MG63 (cell line): ENCODE measurements around the gene MRPS31. TPM values are rescaled to one million over a fixed set of nuclear protein-coding genes. Genes with fewer than 3 reads are reported as not detected.
"Not testable (repeated sequence)": the region's sequence is repeated elsewhere in the genome, so short reads cannot be mapped to it uniquely, and the experiment has no call there.

Experiments used
- DNase-seq: peaks from one replicate; pipeline ENCODE4 v3.0.0-alpha.2; 2020
- H3K27me3 ChIP-seq: fragments of 250-450 bp; sonication (Bioruptor Pico); 2 replicates; pipeline ENCODE4 v1.5.1; 2020; ENCODE audit warnings: mild to moderate bottlenecking, moderate library complexity
- H3K36me3 ChIP-seq: fragments of 250-450 bp; sonication (Bioruptor Pico); 2 replicates; pipeline ENCODE4 v1.5.1; 2020; ENCODE audit warnings: mild to moderate bottlenecking, moderate library complexity
- H3K4me3 ChIP-seq: fragments of 250-450 bp; sonication (Bioruptor Pico); 2 replicates; pipeline ENCODE4 v1.5.1; 2020; ENCODE audit warnings: mild to moderate bottlenecking, moderate library complexity
- H3K9me3 ChIP-seq: fragments of 250-450 bp; sonication (Bioruptor Pico); 2 replicates; pipeline ENCODE4 v1.5.1; 2020; ENCODE audit warnings: mild to moderate bottlenecking, moderate library complexity
- total RNA-seq: library from RNA; depleted of rRNA; stranded (reverse); fragments of >200 nt; shearing (Covaris generic); gene quantifications from 2 replicates; pipeline ENCODE4 v1.2.3, GENCODE V29; 2014; ENCODE audit warnings: low replicate concordance; rRNA removed

The MRPS31 gene
- total RNA-seq, 1 experiment from 2014 or later: 14.0 TPM

DNA sequence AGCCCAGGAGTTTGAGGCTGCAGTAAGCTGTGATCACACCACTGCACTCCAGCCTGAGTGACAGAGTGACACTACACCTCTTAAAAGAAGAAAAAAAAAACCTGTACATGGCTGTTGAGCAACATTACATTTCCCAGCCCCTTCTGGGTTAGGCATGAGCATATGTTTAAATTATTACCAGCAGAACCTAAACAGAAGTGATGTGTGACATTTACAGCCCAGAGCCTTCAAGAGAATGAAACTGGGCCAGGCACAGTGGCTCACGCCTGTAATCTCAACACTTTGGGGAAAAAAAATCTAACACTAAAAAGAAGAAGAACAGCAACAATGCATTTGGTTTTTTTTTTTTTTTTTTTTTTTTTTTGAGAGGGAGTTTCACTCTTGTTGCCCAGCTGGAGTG, 38.3 kb downstream of the MRPS31 start:
- Histone ChIP-seq H3K4me3 (no peak overlapping the region), H3K36me3 (no peaks in the 10 kb centered on the region; the same call in 1 of the 2 replicates), H3K27me3 (no peaks in the 10 kb centered on the region), H3K9me3 (no peaks in the 10 kb centered on the region)
- no peak for DNase-seq

GRCh38 chr13:40728595-40728994, 42.4 kb downstream of the MRPS31 start:
- Histone ChIP-seq H3K36me3 (no peaks in the 10 kb centered on the region; the same call in 1 of the 2 replicates), H3K9me3 (no peaks in the 10 kb centered on the region), H3K27me3 (no peaks in the 10 kb centered on the region), H3K4me3 (no peak overlapping the region)
- no peak for DNase-seq

GRCh38 chr13:40714433-40714832, 56.6 kb downstream of the MRPS31 start:
- H3K27me3 ChIP-seq, H3K4me3 ChIP-seq, DNase-seq, H3K9me3 ChIP-seq, H3K36me3 ChIP-seq: not testable (repeated sequence)

DNA sequence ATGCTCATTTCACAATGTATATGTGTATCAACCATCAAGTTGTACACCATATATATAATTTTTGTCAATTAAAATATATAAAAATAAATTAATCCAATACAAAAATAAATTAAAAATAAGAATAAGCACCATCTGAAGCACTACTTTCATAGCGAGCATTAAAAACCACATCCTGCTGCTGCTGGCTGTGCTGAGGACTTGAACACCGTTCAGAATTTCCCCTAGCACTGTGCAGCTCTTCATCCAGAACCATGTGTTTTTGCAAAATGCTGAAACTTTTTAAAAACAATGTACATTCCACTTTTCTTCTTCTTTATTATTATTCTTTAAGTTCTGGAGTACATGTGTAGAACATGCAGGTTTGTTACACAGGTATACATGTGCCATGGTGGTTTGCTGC, 64.6 kb downstream of the MRPS31 start:
- Histone ChIP-seq H3K27me3 (no peaks in the 10 kb centered on the region), H3K36me3 (no peaks in the 10 kb centered on the region), H3K4me3 (no peak overlapping the region), H3K9me3 (peaks cover 13% of the 10 kb centered on the region; the same call in 1 of the 2 replicates)
- DNase-seq: no peak

DNA sequence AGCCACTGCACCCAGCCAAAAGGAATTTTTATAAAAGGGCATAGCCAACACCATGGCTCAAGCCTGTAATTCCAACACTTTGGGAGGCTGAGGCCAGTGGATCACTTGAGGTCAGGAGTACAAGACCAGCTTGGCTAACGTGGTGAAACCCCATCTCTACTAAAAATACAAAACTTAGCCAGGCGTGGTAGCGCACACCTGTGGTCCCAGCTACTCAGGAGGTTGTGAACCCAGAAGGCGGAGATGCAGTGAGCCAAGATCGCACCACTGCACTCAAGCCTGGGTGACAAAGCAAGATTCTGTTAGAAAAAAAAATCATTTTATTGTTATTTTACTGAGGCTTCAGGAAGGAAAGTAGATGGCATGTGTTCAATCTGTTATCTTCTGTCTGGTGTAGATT, 73.3 kb downstream of the MRPS31 start:
- Histone ChIP-seq H3K36me3 (no peaks in the 10 kb centered on the region), H3K27me3 (no peaks in the 10 kb centered on the region; the same call in 1 of the 2 replicates), H3K4me3 (no peak overlapping the region), H3K9me3 (no peaks in the 10 kb centered on the region)
- no peak for DNase-seq

- H3K4me3 ChIP-seq: no peak overlapping the region
- DNase-seq: no peak
Measured at GRCh38 chr13:40694426-40694825, 76.6 kb downstream of the MRPS31 start.

GRCh38 chr13:40692946-40693345, 78.0 kb downstream of the MRPS31 start:
- Histone ChIP-seq H3K9me3 (no peaks in the 10 kb centered on the region), H3K36me3 (no peaks in the 10 kb centered on the region), H3K4me3 (no peak overlapping the region), H3K27me3 (no peaks in the 10 kb centered on the region)
- no peak for DNase-seq

More at GRCh38 chr13:40694426-40694825, 76.6 kb downstream of the MRPS31 start:
- no peaks in the 10 kb centered on the region for H3K27me3 ChIP-seq
- H3K9me3 ChIP-seq: no peaks in the 10 kb centered on the region
- no peaks in the 10 kb centered on the region for H3K36me3 ChIP-seq

DNA sequence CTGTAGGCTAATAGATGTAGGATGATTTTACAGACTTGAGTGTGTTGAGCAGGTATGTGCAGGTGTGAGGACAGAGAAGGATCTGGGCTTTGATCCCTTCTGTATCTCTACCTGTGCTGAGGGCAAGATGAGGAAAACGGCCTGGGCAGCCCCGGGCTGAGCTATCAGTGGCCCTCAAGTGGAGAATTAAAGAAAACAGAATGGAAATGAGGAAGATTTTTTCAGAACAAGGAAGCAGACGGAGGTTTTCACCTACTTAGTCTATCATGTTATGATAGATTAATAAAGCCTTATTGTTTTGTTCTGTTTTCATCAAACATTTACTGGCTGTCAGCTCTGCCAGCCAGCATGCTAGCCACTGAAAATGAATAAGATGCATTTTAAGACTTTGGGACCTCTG, 82.2 kb downstream of the MRPS31 start:
- H3K4me3 ChIP-seq: no peak overlapping the region
- no peak for DNase-seq
- H3K36me3 ChIP-seq: no peaks in the 10 kb centered on the region
- no peaks in the 10 kb centered on the region for H3K9me3 ChIP-seq
- no peaks in the 10 kb centered on the region for H3K27me3 ChIP-seq

GRCh38 chr13:40682449-40683240, 88.3 kb downstream of the MRPS31 start:
- no peak for DNase-seq

DNA sequence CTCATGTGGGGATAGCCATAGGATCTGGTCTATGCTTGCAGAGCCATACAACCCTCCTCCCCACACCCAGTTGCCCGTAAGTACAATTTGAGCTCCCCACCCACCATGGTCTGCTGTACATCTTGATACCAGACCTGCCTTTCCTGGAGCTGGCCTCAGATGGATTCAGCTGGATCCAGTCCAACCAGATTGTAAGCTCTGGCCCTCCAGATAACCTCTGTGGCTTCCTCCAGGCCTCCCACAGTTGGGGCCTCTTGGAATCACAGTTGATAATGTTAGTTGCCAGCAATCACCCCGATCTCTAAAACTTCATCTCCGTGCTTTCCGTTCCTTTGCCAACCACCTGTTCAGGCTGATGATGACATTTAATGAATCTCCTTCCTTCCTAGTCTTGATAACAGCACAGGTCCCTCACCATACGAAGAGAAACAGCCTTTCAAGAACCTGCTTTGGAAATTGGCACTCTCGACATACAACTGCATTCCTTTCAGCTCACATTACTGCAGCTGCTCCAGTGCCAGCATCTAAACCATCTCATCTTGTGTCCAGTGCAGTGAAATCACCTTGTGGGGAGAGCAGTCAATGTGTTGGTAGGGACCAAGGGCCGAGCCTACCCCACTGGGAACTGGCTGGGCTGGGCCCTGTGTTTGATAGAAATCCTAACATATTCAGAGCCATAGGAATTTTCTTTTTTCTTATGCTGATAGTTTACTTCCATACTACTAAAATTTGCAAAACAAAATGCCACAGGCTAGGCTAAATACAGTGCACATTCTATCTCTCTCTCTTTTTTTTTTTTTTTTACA, 89.4 kb downstream of the MRPS31 start:
- Histone ChIP-seq H3K9me3 (no peaks in the 10 kb centered on the region), H3K27me3 (no peaks in the 10 kb centered on the region), H3K4me3 (no peak overlapping the region), H3K36me3 (no peaks in the 10 kb centered on the region)
- DNase-seq: peak; percentile 17

More at GRCh38 chr13:40682449-40683240, 88.3 kb downstream of the MRPS31 start:
- no peaks in the 10 kb centered on the region for H3K9me3 ChIP-seq
- H3K36me3 ChIP-seq: no peaks in the 10 kb centered on the region
- H3K27me3 ChIP-seq: no peaks in the 10 kb centered on the region
- H3K4me3 ChIP-seq: no peak overlapping the region

DNA sequence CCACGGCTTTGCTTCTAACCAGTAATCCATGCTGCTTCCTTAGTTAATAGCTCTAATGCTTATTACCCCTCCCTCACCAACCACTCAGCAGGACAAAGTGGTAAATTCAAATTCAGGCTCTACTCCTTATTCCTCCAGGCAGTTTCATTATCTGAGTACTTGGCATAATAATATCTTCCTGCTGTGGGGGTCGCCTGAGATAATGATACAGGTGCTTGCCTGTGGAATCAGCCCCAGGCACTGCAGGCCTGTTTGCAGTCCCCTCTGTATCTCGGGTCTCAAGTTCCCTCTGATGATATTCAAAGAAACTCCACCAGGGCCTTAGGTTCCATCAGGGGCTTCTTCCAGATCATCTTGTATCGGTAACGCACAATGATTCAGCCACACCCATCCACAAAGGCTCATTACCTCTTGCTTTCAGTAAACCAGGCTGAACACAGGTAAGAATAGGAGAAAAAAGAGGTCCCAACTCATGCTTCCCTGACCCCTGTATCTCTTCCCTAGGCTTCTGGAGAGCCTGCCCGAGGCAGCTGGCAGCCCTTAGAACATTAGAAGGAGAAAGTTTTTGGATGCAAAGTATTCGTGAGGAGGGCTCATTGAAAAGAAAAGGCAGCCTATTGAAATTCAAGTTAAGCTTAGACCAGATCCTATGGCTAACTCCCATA, 90.2 kb downstream of the MRPS31 start:
- no peaks in the 10 kb centered on the region for H3K9me3 ChIP-seq
- no peaks in the 10 kb centered on the region for H3K36me3 ChIP-seq
- H3K4me3 ChIP-seq: no peak overlapping the region
- DNase-seq: no peak
- H3K27me3 ChIP-seq: no peaks in the 10 kb centered on the region

DNA sequence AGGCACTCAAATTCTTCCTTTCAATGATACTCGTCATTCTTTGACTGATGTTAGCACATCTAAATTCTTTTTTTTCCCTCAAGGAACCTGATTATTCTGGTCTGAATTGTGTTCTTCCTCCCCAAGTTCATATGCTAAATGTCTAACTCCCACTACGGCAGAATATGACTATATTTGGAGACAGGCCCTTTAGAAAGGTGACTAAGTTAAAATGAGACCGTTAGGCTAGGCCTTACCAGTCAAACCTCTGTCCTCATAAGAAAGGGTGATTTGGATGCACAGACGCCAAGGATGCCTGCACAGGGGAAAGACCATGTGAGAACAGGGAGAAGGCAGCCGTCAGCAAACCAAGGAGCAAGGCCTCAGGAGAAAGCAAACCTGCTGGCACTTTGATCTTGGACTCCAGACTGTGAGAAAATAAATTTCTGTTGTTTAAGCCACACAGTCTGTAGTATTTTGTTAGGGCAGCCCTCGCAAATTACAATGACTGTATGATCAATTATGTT, 91.5 kb downstream of the MRPS31 start:
- Histone ChIP-seq H3K27me3 (no peaks in the 10 kb centered on the region), H3K4me3 (no peak overlapping the region), H3K36me3 (no peaks in the 10 kb centered on the region), H3K9me3 (no peaks in the 10 kb centered on the region)
- DNase-seq: no peak

Other genes starting within 250 kb of the MRPS31 start
- 1.7 and 2.4 TPM in 2 replicates for gene FOXO1, start 104.5 kb downstream of the MRPS31 start, total RNA-seq
- 38.1 and 57.4 TPM in 2 replicates for gene SLC25A15, start 18.4 kb upstream of the MRPS31 start, total RNA-seq
- 6.7 and 11.3 TPM in 2 replicates for gene ELF1, start 248.1 kb upstream of the MRPS31 start, total RNA-seq